ENCODE data around the gene RPL21.
"Not testable (repeated sequence)": the region's sequence is repeated elsewhere in the genome, so short reads cannot be mapped to it uniquely, and the experiment has no call there.

RPL21 gene

DNA sequence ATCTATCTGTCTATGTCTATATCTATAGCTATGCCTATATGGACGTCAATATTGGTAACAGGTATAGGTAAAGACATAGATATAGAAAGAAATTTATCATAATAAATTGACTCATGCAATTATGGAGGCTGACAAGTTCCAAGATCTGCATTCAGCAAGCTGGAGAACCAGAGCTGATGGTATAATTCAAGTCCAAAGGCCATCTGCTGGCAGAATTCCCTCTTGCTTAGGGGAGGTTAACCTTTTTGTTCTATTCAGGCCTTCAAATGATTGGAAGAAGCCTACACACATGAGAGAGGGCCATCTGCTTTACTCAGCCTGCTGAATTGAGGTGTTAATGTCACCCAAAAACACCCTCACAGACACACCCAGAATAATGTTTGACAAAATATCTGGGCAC lies 30.1 kb downstream of the RPL21 start:
- no peak for DNase-seq (ENCODE audit: low read depth)
- TF ChIP-seq, protein P1, sequence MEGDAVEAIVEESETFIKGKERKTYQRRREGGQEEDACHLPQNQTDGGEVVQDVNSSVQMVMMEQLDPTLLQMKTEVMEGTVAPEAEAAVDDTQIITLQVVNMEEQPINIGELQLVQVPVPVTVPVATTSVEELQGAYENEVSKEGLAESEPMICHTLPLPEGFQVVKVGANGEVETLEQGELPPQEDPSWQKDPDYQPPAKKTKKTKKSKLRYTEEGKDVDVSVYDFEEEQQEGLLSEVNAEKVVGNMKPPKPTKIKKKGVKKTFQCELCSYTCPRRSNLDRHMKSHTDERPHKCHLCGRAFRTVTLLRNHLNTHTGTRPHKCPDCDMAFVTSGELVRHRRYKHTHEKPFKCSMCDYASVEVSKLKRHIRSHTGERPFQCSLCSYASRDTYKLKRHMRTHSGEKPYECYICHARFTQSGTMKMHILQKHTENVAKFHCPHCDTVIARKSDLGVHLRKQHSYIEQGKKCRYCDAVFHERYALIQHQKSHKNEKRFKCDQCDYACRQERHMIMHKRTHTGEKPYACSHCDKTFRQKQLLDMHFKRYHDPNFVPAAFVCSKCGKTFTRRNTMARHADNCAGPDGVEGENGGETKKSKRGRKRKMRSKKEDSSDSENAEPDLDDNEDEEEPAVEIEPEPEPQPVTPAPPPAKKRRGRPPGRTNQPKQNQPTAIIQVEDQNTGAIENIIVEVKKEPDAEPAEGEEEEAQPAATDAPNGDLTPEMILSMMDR (IDR thresholded peaks at IDR 0.05; ENCODE audit: control insufficient read depth, insufficient read depth, low read depth, low read length, missing control alignments), result no peak
- H3K4me3 ChIP-seq (ENCODE audit: control insufficient read depth, low read depth, low read length), result no peak overlapping the region

DNA sequence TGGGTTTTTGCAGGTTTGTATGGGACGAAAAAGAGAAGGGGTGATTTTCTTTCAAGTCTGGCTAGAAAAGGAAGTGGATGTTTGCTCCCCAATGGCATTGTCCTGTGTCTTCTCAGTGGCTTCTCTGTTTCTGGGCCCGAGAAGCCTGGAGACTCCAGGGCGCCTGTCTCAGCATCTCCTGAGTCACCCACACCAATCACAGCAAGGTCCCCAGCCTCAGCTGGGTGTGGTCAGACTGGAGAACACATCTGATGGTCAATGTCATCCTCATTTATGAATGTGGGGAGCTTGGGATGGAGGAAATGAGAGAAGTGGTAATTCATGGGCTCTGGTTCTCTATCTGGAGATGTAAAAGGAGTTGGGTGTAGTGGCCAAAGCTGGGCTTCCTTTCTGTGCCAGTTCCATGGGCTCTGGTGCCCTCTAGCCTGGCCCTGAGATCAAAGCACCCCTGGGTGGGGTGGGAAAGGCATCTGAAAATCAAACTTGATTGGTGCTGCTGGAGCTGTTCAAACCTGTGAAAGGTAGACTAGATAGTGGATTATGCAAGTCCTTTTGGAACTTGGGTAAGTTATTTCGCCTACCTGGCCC lies 32.6 kb downstream of the RPL21 start:
- TF ChIP-seq, protein P1 (IDR thresholded peaks at IDR 0.05; ENCODE audit: control insufficient read depth, insufficient read depth, low read depth, low read length, missing control alignments), result peak; percentile 58
- DNase-seq (ENCODE audit: low read depth), result no peak
- H3K4me3 ChIP-seq (ENCODE audit: control insufficient read depth, low read depth, low read length), result no peak overlapping the region

DNA sequence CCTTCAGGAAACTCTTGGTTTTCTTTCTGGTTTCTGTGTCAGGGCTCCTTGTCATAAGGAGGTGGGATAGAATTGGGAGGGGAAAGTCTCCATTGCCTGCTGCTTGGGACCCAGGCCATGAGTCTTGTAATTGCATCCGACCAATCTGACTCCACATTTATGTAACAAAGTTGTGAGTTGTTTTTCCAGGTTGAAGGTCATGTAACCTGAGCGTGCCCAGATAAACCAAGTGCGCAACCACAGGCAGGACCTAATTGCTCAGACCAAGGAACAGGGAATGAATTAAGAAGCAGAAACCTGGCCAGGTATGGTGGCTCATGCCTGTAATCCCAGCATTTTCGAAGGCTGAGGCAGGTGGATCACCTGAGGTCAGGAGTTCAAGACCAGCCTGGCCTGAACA lies 37.0 kb downstream of the RPL21 start:
- no peak overlapping the region for H3K4me3 ChIP-seq (ENCODE audit: control insufficient read depth, low read depth, low read length)
- DNase-seq (ENCODE audit: low read depth), result no peak

DNA sequence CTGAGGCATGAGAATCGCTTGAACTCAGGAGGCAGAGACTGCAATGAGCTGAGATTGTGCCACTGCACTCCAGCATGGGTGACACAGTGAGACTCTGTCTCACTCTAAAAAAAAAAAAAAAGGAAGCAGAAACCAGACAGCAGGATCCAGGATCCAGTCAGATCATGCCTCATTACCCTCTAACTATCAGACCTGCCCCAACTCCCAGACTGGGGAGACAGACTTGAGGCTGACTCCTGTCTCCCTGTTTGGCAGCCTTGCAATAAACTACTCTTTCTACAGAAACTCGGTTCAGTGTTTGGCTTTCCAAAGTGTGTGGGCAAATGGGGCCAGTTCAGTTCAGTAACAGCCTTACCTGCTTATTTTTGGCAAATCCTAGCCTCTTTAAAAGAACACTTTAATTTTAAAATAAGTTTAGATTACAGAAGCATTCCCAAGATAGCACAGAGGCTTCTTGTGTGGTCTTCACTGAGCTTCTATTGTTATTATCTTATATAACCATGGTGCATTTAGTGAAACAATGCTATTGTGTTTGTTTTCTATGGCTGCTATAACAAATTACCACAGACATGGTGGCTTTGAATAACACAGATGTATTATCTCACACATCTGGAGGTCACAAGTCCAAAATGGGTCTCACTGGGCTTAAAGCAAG lies 37.8 kb downstream of the RPL21 start:
- TF ChIP-seq, protein P1 (IDR thresholded peaks at IDR 0.05; ENCODE audit: control insufficient read depth, insufficient read depth, low read depth, low read length, missing control alignments), result no peak
- H3K4me3 ChIP-seq (ENCODE audit: control insufficient read depth, low read depth, low read length), result no peak overlapping the region

More for the DNA sequence above, 37.0 kb downstream of the RPL21 start:
- TF ChIP-seq, protein P1 (IDR thresholded peaks at IDR 0.05; ENCODE audit: control insufficient read depth, insufficient read depth, low read depth, low read length, missing control alignments), result no peak

DNA sequence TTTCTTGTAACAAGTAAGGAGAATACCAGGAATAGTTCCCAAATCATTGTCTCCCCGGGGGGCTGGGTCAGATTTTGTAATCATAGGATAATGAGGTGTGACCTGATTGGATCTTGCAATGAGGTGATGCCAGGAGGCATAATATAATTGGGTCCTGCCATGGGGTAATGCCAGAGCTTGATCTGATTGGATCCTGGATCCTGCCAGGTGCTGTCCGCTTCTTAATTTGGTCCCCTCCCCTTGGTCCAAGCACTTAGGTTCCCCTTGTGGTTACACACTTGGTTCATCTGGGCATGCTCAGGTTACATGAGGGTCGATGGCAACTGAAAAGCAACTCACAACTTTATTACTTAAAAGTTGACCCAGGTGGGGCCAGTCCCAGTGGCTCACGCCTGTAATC lies 39.4 kb downstream of the RPL21 start:
- TF ChIP-seq, protein P1 (IDR thresholded peaks at IDR 0.05; ENCODE audit: control insufficient read depth, insufficient read depth, low read depth, low read length, missing control alignments), result no peak
- no peak overlapping the region for H3K4me3 ChIP-seq (ENCODE audit: control insufficient read depth, low read depth, low read length)
- no peak for DNase-seq (ENCODE audit: low read depth)

More for the DNA sequence above, 37.8 kb downstream of the RPL21 start:
- DNase-seq (ENCODE audit: low read depth), result no peak

DNA sequence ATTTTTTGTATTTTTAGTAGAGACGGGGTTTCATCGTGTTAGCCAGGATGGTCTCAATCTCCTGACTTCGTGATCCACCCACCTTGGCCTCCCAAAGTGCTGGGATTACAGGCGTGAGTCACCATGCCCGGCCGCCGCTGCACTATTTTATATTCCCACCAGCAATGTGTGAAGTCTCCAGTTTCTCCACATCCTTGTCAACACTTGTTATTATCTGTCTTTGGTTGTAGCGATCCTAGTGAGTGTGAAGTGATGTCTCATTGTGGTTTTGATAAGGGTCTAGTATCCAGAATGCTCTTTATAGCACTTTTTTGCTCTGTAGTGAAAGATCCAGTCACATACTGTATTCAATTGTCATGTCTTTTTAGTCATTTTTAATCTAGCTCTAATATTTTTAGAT lies 40.6 kb downstream of the RPL21 start:
- DNase-seq (ENCODE audit: low read depth); H3K4me3 ChIP-seq (ENCODE audit: control insufficient read depth, low read depth, low read length): not testable (repeated sequence)

DNA sequence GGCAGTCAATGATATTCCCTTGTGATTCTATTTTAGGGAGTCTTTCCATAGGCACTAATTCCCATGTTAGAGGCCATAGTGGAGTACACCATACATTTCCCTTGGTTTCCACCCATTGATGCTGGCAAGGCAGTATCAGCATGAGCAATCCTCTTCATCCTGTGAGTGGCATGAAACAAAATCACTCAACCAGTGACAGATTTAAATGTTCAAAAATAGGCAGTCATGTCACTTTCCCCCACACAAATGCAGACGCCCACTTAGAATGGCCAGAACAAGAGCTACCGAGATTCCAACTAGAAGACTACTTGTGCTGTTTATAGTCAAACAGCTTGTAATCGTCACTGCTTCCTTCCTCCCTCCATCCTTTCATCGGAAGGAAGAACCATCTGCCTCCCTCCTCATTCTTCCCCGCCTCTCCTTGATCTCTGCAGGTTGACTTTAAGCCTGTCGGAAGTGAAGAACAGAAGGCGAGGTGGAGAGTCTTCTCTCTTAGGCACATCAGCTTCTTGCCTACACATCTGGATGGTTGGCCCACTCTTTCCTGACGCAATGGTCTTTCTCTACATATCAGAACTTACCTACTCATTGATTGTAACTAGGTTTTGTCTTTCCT lies 41.8 kb downstream of the RPL21 start:
- no peak overlapping the region for H3K4me3 ChIP-seq (ENCODE audit: control insufficient read depth, low read depth, low read length)
- TF ChIP-seq, protein P1 (IDR thresholded peaks at IDR 0.05; ENCODE audit: control insufficient read depth, insufficient read depth, low read depth, low read length, missing control alignments), result no peak

More for the DNA sequence above, 41.8 kb downstream of the RPL21 start:
- no peak for DNase-seq (ENCODE audit: low read depth)
